IPS-18a (cell line): ENCODE results near the gene FRMD4A.

Experiments used
- H3K27ac ChIP-seq: one replicate; pipeline ENCODE4 v1.5.1; 2013; ENCODE audit warnings: low read length
- H3K27me3 ChIP-seq: one replicate; pipeline ENCODE4 v1.6.1; 2013; ENCODE audit warnings: mild to moderate bottlenecking, low read length; ENCODE audit not compliant: control insufficient read depth, insufficient read depth
- H3K36me3 ChIP-seq: one replicate; pipeline ENCODE4 v1.6.1; 2013; ENCODE audit warnings: low read depth, low read length; ENCODE audit not compliant: control insufficient read depth
- H3K4me1 ChIP-seq: one replicate; pipeline ENCODE4 v1.6.1; 2013; ENCODE audit warnings: low read depth, low read length; ENCODE audit not compliant: control insufficient read depth
- H3K4me3 ChIP-seq: one replicate; pipeline ENCODE4 v1.5.1; 2013; ENCODE audit warnings: low read length
- H3K9ac ChIP-seq: one replicate; pipeline ENCODE4 v1.6.1; 2013; ENCODE audit warnings: mild to moderate bottlenecking, low read length, moderate library complexity
- H3K9me3 ChIP-seq: one replicate; pipeline ENCODE4 v1.6.1; 2013; ENCODE audit warnings: low read depth, low read length; ENCODE audit not compliant: control insufficient read depth

FRMD4A gene

GRCh38 chr10:13604357-13605040, 726.2 kb downstream of the FRMD4A start:
- no peak overlapping the region for H3K4me3 ChIP-seq
- no peaks in the 10 kb centered on the region for H3K27me3 ChIP-seq
- H3K4me1 ChIP-seq: no peaks in the 10 kb centered on the region
- H3K9ac ChIP-seq: no peak overlapping the region
- H3K9me3 ChIP-seq: no peaks in the 10 kb centered on the region
- no peak overlapping the region for H3K27ac ChIP-seq
- H3K36me3 ChIP-seq: peaks cover 6% of the 10 kb centered on the region

- no peak overlapping the region for H3K27ac ChIP-seq
- no peak overlapping the region for H3K9ac ChIP-seq
- no peaks in the 10 kb centered on the region for H3K27me3 ChIP-seq
- no peak overlapping the region for H3K4me3 ChIP-seq
- no peaks in the 10 kb centered on the region for H3K36me3 ChIP-seq
- no peaks in the 10 kb centered on the region for H3K9me3 ChIP-seq
- no peaks in the 10 kb centered on the region for H3K4me1 ChIP-seq
These were observed 732.8 kb downstream of the FRMD4A start for GRCh38 chr10:13597909-13598308.

- H3K27me3 ChIP-seq: no peaks in the 10 kb centered on the region
- H3K4me1 ChIP-seq: no peaks in the 10 kb centered on the region
- no peaks in the 10 kb centered on the region for H3K36me3 ChIP-seq
- H3K4me3 ChIP-seq: no peak overlapping the region
- H3K27ac ChIP-seq: no peak overlapping the region
- no peak overlapping the region for H3K9ac ChIP-seq
- H3K9me3 ChIP-seq: no peaks in the 10 kb centered on the region
These were observed 736.1 kb downstream of the FRMD4A start for GRCh38 chr10:13594641-13595040.
